Measurements from ENCODE around the gene CCDC39. TPM values are rescaled to one million over a fixed set of nuclear protein-coding genes. Genes with fewer than 3 reads are reported as not detected.

The CCDC39 gene
- total RNA-seq, 4 donors from 2014 or later, result 0.28 to 1.2 (median 0.38) TPM; not detected in 1

DNA sequence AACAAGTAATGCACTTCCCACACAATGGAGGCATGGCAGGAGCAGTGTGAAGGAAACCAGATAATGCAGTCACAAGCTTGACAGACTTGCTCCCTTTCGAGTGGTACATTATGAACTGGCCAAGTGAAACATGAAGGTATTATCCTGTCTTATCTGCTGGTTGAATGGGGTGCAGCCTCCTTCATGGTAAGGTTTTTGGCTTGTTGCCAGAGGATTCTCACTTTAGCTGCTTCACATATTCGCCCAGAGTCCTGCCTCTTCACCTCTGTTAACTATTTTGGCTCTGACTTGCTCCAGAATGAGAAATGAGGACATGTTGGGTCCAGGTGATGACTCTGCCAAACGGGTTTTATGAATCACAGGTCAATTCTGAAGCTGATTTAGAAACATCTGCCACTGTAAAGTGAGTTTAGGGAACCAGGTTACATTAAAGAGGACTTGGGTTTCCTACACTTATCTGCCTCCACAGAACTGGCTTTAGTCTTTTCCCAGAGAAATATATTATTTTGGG, 19.5 kb upstream of the CCDC39 start:
- no peak for TF ChIP-seq CTCF (IDR thresholded peaks at IDR 0.05)
- DNase-seq (ENCODE audit: low spot score) (no peak), ATAC-seq (ENCODE audit: low FRiP score) (no peak)

GRCh38 chr3:180694321-180694720, 15.0 kb upstream of the CCDC39 start:
- no peak for DNase-seq (ENCODE audit: low spot score)
- no peak for TF ChIP-seq CTCF (IDR thresholded peaks at IDR 0.05)
- ATAC-seq (ENCODE audit: low FRiP score), result no peak

DNA sequence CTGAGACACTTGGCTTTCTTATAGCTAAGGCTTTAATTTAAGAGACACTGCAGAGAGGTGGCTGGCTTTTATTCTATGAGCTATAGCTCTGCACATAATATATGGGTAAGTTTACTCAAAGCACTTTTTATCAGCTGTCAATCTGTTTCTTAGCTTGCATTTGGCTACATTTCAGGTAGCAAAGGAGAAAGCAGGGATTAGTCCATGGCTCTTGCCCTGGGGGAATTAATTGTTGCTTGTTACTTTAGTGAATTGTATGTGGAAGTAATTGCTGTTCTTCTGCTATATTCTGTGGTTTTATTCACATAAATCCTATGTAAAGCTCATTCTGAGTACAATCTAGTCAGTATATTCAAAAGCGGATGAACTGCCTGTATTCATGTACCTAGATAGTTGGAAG, 14.4 kb upstream of the CCDC39 start:
- no peak for DNase-seq (ENCODE audit: low spot score)
- ATAC-seq (ENCODE audit: low FRiP score), result no peak
- no peak for TF ChIP-seq CTCF (IDR thresholded peaks at IDR 0.05)

GRCh38 chr3:180690061-180690460, 10.8 kb upstream of the CCDC39 start:
- no peak for DNase-seq (ENCODE audit: low spot score)
- TF ChIP-seq CTCF (IDR thresholded peaks at IDR 0.05), result no peak
- no peak for ATAC-seq (ENCODE audit: low FRiP score)

- no peak for TF ChIP-seq CTCF (IDR thresholded peaks at IDR 0.05)
- DNase-seq (ENCODE audit: low spot score) (no peak), ATAC-seq (ENCODE audit: low FRiP score) (no peak)
These were observed 5.5 kb upstream of the CCDC39 start for GRCh38 chr3:180684807-180685206.

GRCh38 chr3:180683816-180684215, 4.5 kb upstream of the CCDC39 start:
- ATAC-seq (ENCODE audit: low FRiP score), result no peak
- DNase-seq (ENCODE audit: low spot score), result no peak
- TF ChIP-seq CTCF (IDR thresholded peaks at IDR 0.05), result no peak

- no peak for TF ChIP-seq CTCF (IDR thresholded peaks at IDR 0.05)
- ATAC-seq (ENCODE audit: low FRiP score) (peak; percentile 19), DNase-seq (ENCODE audit: low spot score) (no peak)
These were observed 775 bp upstream of the CCDC39 start for GRCh38 chr3:180680097-180680430.
